H1 (cell line): ENCODE measurements around the gene YIPF6. TPM values are rescaled to one million over a fixed set of nuclear protein-coding genes. Genes with fewer than 3 reads are reported as not detected.

Source experiments
- CTCF ChIA-PET: fragments of 300-600 bp; sonication (Branson Sonifier 250); formaldehyde crosslinking; loops from one replicate; lab custom pipeline; 2021; ENCODE audit not compliant: partially characterized antibody; lab: Charles Lee
- POLR2A ChIA-PET: fragments of 300-600 bp; sonication (Branson Sonifier 250); formaldehyde crosslinking; loops from one replicate; lab custom pipeline; 2021; ENCODE audit warnings: inconsistent platforms; ENCODE audit not compliant: partially characterized antibody; lab: Charles Lee
- DNase-seq, 2 experiments: peaks; one replicate each; pipeline versions ENCODE4 v3.0.0 to v3.0.0-alpha.2; 2010 to 2022; ENCODE audit warnings: low spot score in 2 of 2, low read depth in 1 of 2, mixed read lengths in 1 of 2
- FAIRE-seq: peaks from 2 replicates; lab custom pipeline; 2011; peaks lifted over from hg19 to GRCh38; lab: Jason Lieb, UNC
- H2AFZ ChIP-seq: 2 replicates; pipeline ENCODE4 v1.8.1; 2012; ENCODE audit warnings: low read length, inconsistent platforms
- H2AK5ac ChIP-seq: 2 replicates; pipeline ENCODE4 v1.6.1; 2013; ENCODE audit warnings: low read depth, low read length
- H2BK120ac ChIP-seq: replicated peaks from 2 replicates; pipeline ENCODE3; 2013; ENCODE audit warnings: low read depth, low read length, inconsistent platforms
- H2BK12ac ChIP-seq: 2 replicates; pipeline ENCODE4 v1.6.1; 2013; ENCODE audit warnings: low read depth, low read length
- H2BK15ac ChIP-seq: 2 replicates; pipeline ENCODE4 v1.6.1; 2013; ENCODE audit warnings: low read length
- H2BK20ac ChIP-seq: 2 replicates; pipeline ENCODE4 v1.6.1; 2013; ENCODE audit warnings: low read length
- H2BK5ac ChIP-seq: 2 replicates; pipeline ENCODE4 v1.6.1; 2013; ENCODE audit warnings: low read depth, low read length
- H3K14ac ChIP-seq: 2 replicates; pipeline ENCODE4 v1.6.1; 2013; ENCODE audit warnings: inconsistent platforms; ENCODE audit not compliant: insufficient read length
- H3K18ac ChIP-seq: 2 replicates; pipeline ENCODE4 v1.6.1; 2013; ENCODE audit warnings: low read length; ENCODE audit errors: extremely low read depth
- H3K23ac ChIP-seq: 2 replicates; pipeline ENCODE4 v1.6.1; 2013; ENCODE audit warnings: inconsistent platforms; ENCODE audit not compliant: insufficient read length
- H3K23me2 ChIP-seq: 2 replicates; pipeline ENCODE4 v1.6.1; 2013; ENCODE audit warnings: low read depth, low read length
- H3K27ac ChIP-seq: 2 replicates; pipeline ENCODE4 v1.6.1; 2011; ENCODE audit warnings: low read depth, low read length, inconsistent platforms
- H3K27me3 ChIP-seq, 4 experiments: replicated peaks in 1 of 4; 1 replicate in 1 of 4; 2 replicates in 3 of 4; pipeline versions ENCODE4 v1.6.1 to v1.8.1; 2011 to 2013; ENCODE audit warnings: low read length in 3 of 4, mild to moderate bottlenecking in 3 of 4, inconsistent platforms in 2 of 4, mixed read lengths in 2 of 4, moderate library complexity in 1 of 4; ENCODE audit not compliant: control insufficient read depth in 3 of 4, insufficient read depth in 3 of 4; ENCODE audit errors: extremely low read depth in 1 of 4
- H3K36me3 ChIP-seq, 4 experiments: 2 replicates each; pipeline versions ENCODE4 v1.6.1 to v1.8.1; 2011 to 2013; ENCODE audit warnings: mild to moderate bottlenecking in 4 of 4, low read length in 3 of 4, moderate library complexity in 2 of 4, control low read depth in 1 of 4, inconsistent platforms in 1 of 4; ENCODE audit not compliant: insufficient read depth in 4 of 4, control insufficient read depth in 2 of 4
- H3K4ac ChIP-seq: replicated peaks from 2 replicates; pipeline ENCODE3; 2013; ENCODE audit warnings: low read length, low read depth, mixed read lengths, inconsistent platforms; ENCODE audit not compliant: insufficient read length
- H3K4me1 ChIP-seq, 4 experiments: replicated peaks in 1 of 4; 1 replicate in 1 of 4; 2 replicates in 3 of 4; pipeline versions ENCODE4 v1.6.1 to v1.8.1; 2011 to 2013; ENCODE audit warnings: low read length in 3 of 4, inconsistent platforms in 2 of 4, mixed read lengths in 1 of 4; ENCODE audit not compliant: insufficient read depth in 4 of 4, control insufficient read depth in 3 of 4
- H3K4me2 ChIP-seq, 2 experiments: 2 replicates each; pipeline versions ENCODE4 v1.6.1 to v1.8.1; 2011 to 2013; ENCODE audit warnings: low read depth in 2 of 2, low read length in 2 of 2, control low read depth in 1 of 2, inconsistent platforms in 1 of 2, mild to moderate bottlenecking in 1 of 2; ENCODE audit not compliant: insufficient read depth in 1 of 2
- H3K4me3 ChIP-seq, 4 experiments: fragments of 200-600, 300-600 bp in 1 of 4; sonication (generic), shearing (Covaris generic), sonication (Bioruptor Twin) in 1 of 4; 2 replicates each; pipeline versions ENCODE4 v1.5.1 to v1.8.1; 2011 to 2016; ENCODE audit warnings: low read length in 4 of 4, low read depth in 3 of 4, control low read depth in 2 of 4, inconsistent platforms in 2 of 4, mild to moderate bottlenecking in 2 of 4, mixed read lengths in 1 of 4, moderate library complexity in 1 of 4; ENCODE audit not compliant: insufficient read depth in 2 of 4; ENCODE audit errors: extremely low read depth in 1 of 4
- H3K56ac ChIP-seq: replicated peaks from 2 replicates; pipeline ENCODE3; 2013; ENCODE audit warnings: low read depth, mild to moderate bottlenecking, mixed read lengths, low read length, inconsistent platforms; ENCODE audit not compliant: insufficient read length
- H3K79me1 ChIP-seq: 2 replicates; pipeline ENCODE4 v1.6.1; 2013; ENCODE audit warnings: low read depth, low read length, control low read depth
- H3K79me2 ChIP-seq, 2 experiments: 2 replicates each; pipeline versions ENCODE4 v1.6.1 to v1.8.1; 2012 to 2013; ENCODE audit warnings: low read length in 2 of 2, mild to moderate bottlenecking in 2 of 2, inconsistent platforms in 1 of 2; ENCODE audit not compliant: insufficient read depth in 2 of 2, control insufficient read depth in 1 of 2
- H3K9ac ChIP-seq, 4 experiments: replicated peaks in 1 of 4; 1 replicate in 1 of 4; 2 replicates in 3 of 4; pipeline versions ENCODE4 v1.6.1 to v1.8.1; 2011 to 2013; ENCODE audit warnings: low read depth in 3 of 4, low read length in 3 of 4, control low read depth in 2 of 4, mild to moderate bottlenecking in 2 of 4, moderate library complexity in 2 of 4, inconsistent platforms in 1 of 4; ENCODE audit errors: extremely low read depth in 1 of 4
- H3K9me3 ChIP-seq, 2 experiments: 2 replicates each; pipeline versions ENCODE4 v1.6.1 to v1.8.1; 2012 to 2013; ENCODE audit warnings: mild to moderate bottlenecking in 2 of 2, moderate library complexity in 2 of 2, control low read depth in 1 of 2, inconsistent platforms in 1 of 2, low read depth in 1 of 2, low read length in 1 of 2, mixed read lengths in 1 of 2; ENCODE audit not compliant: insufficient read depth in 2 of 2
- H4K20me1 ChIP-seq, 2 experiments: replicated peaks in 1 of 2; 2 replicates each; pipeline versions ENCODE3 to v1.8.1; 2011 to 2013; ENCODE audit warnings: inconsistent platforms in 2 of 2, low read length in 2 of 2, mild to moderate bottlenecking in 1 of 2; ENCODE audit not compliant: insufficient read depth in 2 of 2, control insufficient read depth in 1 of 2
- H4K5ac ChIP-seq: 2 replicates; pipeline ENCODE4 v1.6.1; 2013; ENCODE audit warnings: low read length, low read depth, mixed read lengths, inconsistent platforms; ENCODE audit not compliant: insufficient read length
- H4K8ac ChIP-seq: 2 replicates; pipeline ENCODE4 v1.8.0; 2013; ENCODE audit warnings: mild to moderate bottlenecking, moderate library complexity, low read length, inconsistent platforms; ENCODE audit not compliant: insufficient read depth; ENCODE audit errors: extremely low read depth
- H4K91ac ChIP-seq: replicated peaks from 2 replicates; pipeline ENCODE3; 2013; ENCODE audit warnings: low read length, mixed read lengths, inconsistent platforms; ENCODE audit not compliant: insufficient read length
- CBX8 ChIP-seq: fragments of 300-800, 300-1000 bp; sonication (generic); IDR thresholded peaks from 2 replicates; pipeline ENCODE4 v1.7.1; 2016; ENCODE audit warnings: low read depth, low read length, borderline replicate concordance
- GABPA ChIP-seq: IDR thresholded peaks from 2 replicates; pipeline ENCODE4 v1.6.1; 2011; ENCODE audit warnings: mild to moderate bottlenecking, low read length, moderate library complexity, borderline replicate concordance; ENCODE audit not compliant: insufficient read depth
- KDM4A ChIP-seq: IDR thresholded peaks from one replicate; pipeline ENCODE4 v1.7.1; 2012; ENCODE audit warnings: low read depth, mild to moderate bottlenecking, moderate library complexity, low read length, inconsistent platforms; ENCODE audit not compliant: severe bottlenecking
- POLR2AphosphoS5 ChIP-seq: IDR thresholded peaks from 2 replicates; pipeline ENCODE4 v1.6.1; 2011; ENCODE audit warnings: low read depth, low read length
- RNF2 ChIP-seq: fragments of 200-900, 300-1000 bp; sonication (generic); IDR thresholded peaks from 2 replicates; pipeline ENCODE4 v1.7.1; 2016; ENCODE audit warnings: borderline replicate concordance, low read depth, mild to moderate bottlenecking, antibody characterized with exemption, low read length; ENCODE audit not compliant: poor library complexity, severe bottlenecking; ENCODE audit errors: missing control alignments
- SP1 ChIP-seq: IDR thresholded peaks from 2 replicates; pipeline ENCODE4 v1.6.1; 2011; ENCODE audit warnings: low read depth, low read length
- SP2 ChIP-seq: IDR thresholded peaks from 2 replicates; pipeline ENCODE4 v1.6.1; 2012; ENCODE audit warnings: mild to moderate bottlenecking, low read length, inconsistent platforms
- SRF ChIP-seq: IDR thresholded peaks from 2 replicates; pipeline ENCODE4 v1.6.1; 2011; ENCODE audit warnings: mild to moderate bottlenecking, low read depth, low read length, moderate library complexity
- TCF12 ChIP-seq: IDR thresholded peaks from 2 replicates; pipeline ENCODE4 v1.6.1; 2011; ENCODE audit warnings: low read depth, mild to moderate bottlenecking, low read length
- WGBS, 2 experiments: shearing (Covaris generic) in 1 of 2; methylation state at CpG; one replicate each; pipeline versions ENCODE4 v1.1.6 to v1.1.7; 2013 to 2015; ENCODE audit warnings: low lambda C conversion rate in 2 of 2, mixed read lengths in 2 of 2, inconsistent platforms in 1 of 2, low coverage in 1 of 2, missing lambda C conversion rate in 1 of 2; ENCODE audit not compliant: insufficient replicate concordance in 2 of 2, insufficient coverage in 1 of 2, insufficient read length in 1 of 2; ENCODE audit errors: extremely low coverage in 1 of 2, missing lambda C conversion rate in 1 of 2; 5-methylcytosine and 5-hydroxymethylcytosine counted together
- polyA plus RNA-seq, 7 experiments: library from polyadenylated mRNA; depleted of rRNA in 3 of 7; stranded (reverse) in 5 of 7; unstranded in 2 of 7; fragments of >200 nt in 5 of 7; fragments of 200-250 nt in 2 of 7; gene quantifications; 1 replicate in 5 of 7; 2 replicates in 1 of 7; 4 replicates in 1 of 7; pipeline versions ENCODE4 v1.2.1 to v1.2.3, GENCODE V29; 2011 to 2013; ENCODE audit warnings: missing spikeins in 2 of 7, mixed read lengths in 2 of 7
- total RNA-seq: library from RNA; stranded (reverse); fragmentation: NEBNext Ultra II Directional; extraction: Animal tissue kit (Norgen Biotek cat#: 25700); gene quantifications from 2 replicates; pipeline ENCODE4 v1.2.1, GENCODE V29; 2021

Gene YIPF6
- total and polyA plus RNA-seq, 2 of the 8 experiments (the other 6 are each of a cell fraction or from before 2014, with no cell fraction given): 16.9 to 34.1 TPM

DNA sequence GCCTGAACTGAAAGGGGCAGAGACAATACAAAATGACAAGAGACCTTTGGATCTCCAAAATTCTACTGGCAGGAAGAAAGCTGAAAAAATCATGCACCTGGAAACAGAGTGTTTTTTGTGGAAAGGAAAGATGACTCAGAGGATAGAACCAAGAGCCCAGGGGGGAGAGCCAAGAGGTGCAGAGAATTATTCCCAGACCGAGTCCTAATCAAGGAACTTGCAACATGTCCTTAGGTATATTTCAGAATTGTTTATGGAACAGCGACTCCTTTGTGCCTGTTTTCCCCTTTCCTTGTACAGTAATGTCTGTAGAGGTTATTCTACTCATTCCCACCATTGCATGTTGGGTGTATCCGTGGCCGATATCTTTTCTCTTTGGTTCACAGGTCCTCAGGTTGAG lies 71.7 kb downstream of the YIPF6 start:
- Histone ChIP-seq H2BK5ac (no peak overlapping the region), H2BK15ac (no peak overlapping the region), H3K23ac (no peak overlapping the region), H3K79me2 (no peaks in the 10 kb centered on the region), H3K4me3 (no peak overlapping the region), H4K91ac (no peak overlapping the region), H4K20me1 (no peaks in the 10 kb centered on the region), H3K79me1 (no peaks in the 10 kb centered on the region), H2BK20ac (no peak overlapping the region), H3K27me3 (no peaks in the 10 kb centered on the region), H3K4ac (no peak overlapping the region), H3K27ac (no peak overlapping the region), H3K14ac (no peak overlapping the region), H3K56ac (no peak overlapping the region), H3K36me3 (no peaks in the 10 kb centered on the region), H3K23me2 (no peaks in the 10 kb centered on the region), H4K8ac (no peak overlapping the region), H3K18ac (no peak overlapping the region), H4K5ac (no peak overlapping the region), H3K4me2 (no peak overlapping the region), H3K9me3 (no peaks in the 10 kb centered on the region), H3K9ac (no peak overlapping the region), H2BK120ac (no peak overlapping the region), H2AFZ (no peak overlapping the region), H2AK5ac (no peak overlapping the region), H3K4me1 (no peaks in the 10 kb centered on the region), H2BK12ac (no peak overlapping the region)
- TF ChIP-seq SRF (no peak), TCF12 (no peak), CBX8 (no peak), SP2 (no peak), SP1 (no peak), RNF2 (no peak), POLR2AphosphoS5 (no peak), GABPA (no peak), KDM4A (no peak)
- FAIRE-seq: no peak
- ChIA-PET CTCF (interaction anchor here (0.8 to 1.5 kb wide), 2 partner anchors 29 to 150 kb away, joined by 3 to 4 read pairs; no protein-coding TSS in a partner anchor), POLR2A (no interaction called here)
- WGBS, 2 experiments: 96% methylated on average over 3 of the region's 4 CpGs; no CpG with 5 or more reads in 1 of the 2 experiments
- DNase-seq: no peak
